PC-9 (cell line): ENCODE data around the gene CFAP99. TPM values are rescaled to one million over a fixed set of nuclear protein-coding genes. Genes with fewer than 3 reads are reported as not detected.

Experiments used
- BruUV-seq: library from RNA; stranded (reverse); fragments of 400-500 nt; replicated peaks from 2 replicates; lab custom pipeline; 2021; lab: Mats Ljungman, UMichigan
- CTCF ChIA-PET: fragments of 300-600 bp; sonication (Branson Sonifier 250); formaldehyde crosslinking; loops from one replicate; lab custom pipeline; 2022; ENCODE audit warnings: antibody characterized with exemption; lab: Charles Lee
- POLR2A ChIA-PET: fragments of 300-600 bp; sonication (Branson Sonifier 250); formaldehyde crosslinking; loops from one replicate; lab custom pipeline; 2022; ENCODE audit warnings: antibody characterized with exemption; ENCODE audit not compliant: unreplicated experiment; lab: Charles Lee
- DNase-seq, 2 experiments: peaks; one replicate each; pipeline versions ENCODE4 v3.0.0 to v3.0.0-alpha.2; 2015 to 2022; ENCODE audit warnings: mixed read lengths in 1 of 2
- H2AFZ ChIP-seq: fragments of 200-600 bp; sonication (generic); 2 replicates; pipeline ENCODE4 v1.8.1; 2017; ENCODE audit warnings: antibody characterized with exemption
- H3F3A ChIP-seq: fragments of 200-600 bp; sonication (generic); 2 replicates; pipeline ENCODE4 v1.8.1; 2017; ENCODE audit warnings: antibody characterized with exemption, mild to moderate bottlenecking, low read depth; ENCODE audit not compliant: insufficient read depth
- H3K27ac ChIP-seq: fragments of 200-600 bp; sonication (generic); 2 replicates; pipeline ENCODE4 v1.6.1; 2016; ENCODE audit warnings: mixed run types
- H3K27me3 ChIP-seq: fragments of 200-600 bp; sonication (generic); 2 replicates; pipeline ENCODE4 v1.6.1; 2016; ENCODE audit warnings: low read depth, mixed run types; ENCODE audit not compliant: insufficient read depth
- H3K36me3 ChIP-seq: fragments of 200-600 bp; sonication (generic); 2 replicates; pipeline ENCODE4 v1.6.1; 2016; ENCODE audit warnings: low read depth, mixed run types
- H3K4me1 ChIP-seq: fragments of 200-600 bp; sonication (generic); replicated peaks from 2 replicates; pipeline ENCODE4 v1.6.1; 2016; ENCODE audit warnings: mixed run types; ENCODE audit not compliant: insufficient read depth
- H3K4me2 ChIP-seq: fragments of 200-600 bp; sonication (generic); 2 replicates; pipeline ENCODE4 v1.6.1; 2017; ENCODE audit warnings: mixed run types
- H3K4me3 ChIP-seq: fragments of 200-600 bp; sonication (generic); 2 replicates; pipeline ENCODE4 v1.6.1; 2016; ENCODE audit warnings: mixed run types
- H3K79me2 ChIP-seq: fragments of 200-600 bp; sonication (generic); 2 replicates; pipeline ENCODE4 v1.6.1; 2017; ENCODE audit warnings: low read depth, mixed run types
- H3K9me2 ChIP-seq: fragments of 200-600 bp; sonication (generic); 2 replicates; pipeline ENCODE4 v1.8.1; 2017; ENCODE audit warnings: mild to moderate bottlenecking; ENCODE audit not compliant: insufficient read depth
- H3K9me3 ChIP-seq: fragments of 200-600 bp; sonication (generic); 2 replicates; pipeline ENCODE4 v1.8.1; 2016; ENCODE audit warnings: low read depth; ENCODE audit not compliant: insufficient read depth
- H4K20me1 ChIP-seq: fragments of 200-600 bp; sonication (generic); 2 replicates; pipeline ENCODE4 v1.8.1; 2017; ENCODE audit not compliant: insufficient read depth
- CTCF ChIP-seq: fragments of 200-600 bp; sonication (generic); conservative IDR thresholded peaks from 2 replicates; pipeline ENCODE4 v1.6.1; 2017; ENCODE audit warnings: mixed run types, antibody characterized with exemption, mild to moderate bottlenecking, moderate library complexity
- EZH2 ChIP-seq: fragments of 200-600 bp; sonication (generic); IDR thresholded peaks from 2 replicates; pipeline ENCODE4 v1.8.0; 2017; ENCODE audit warnings: antibody characterized with exemption, low read depth
- intact Hi-C: fragments of 100-400 bp; cut with micrococcal nuclease; formaldehyde crosslinking; loops from one replicate; pipeline ENCODE4 v1.10.0; 2022; ENCODE audit not compliant: unreplicated experiment
- total RNA-seq: library from RNA; stranded (reverse); gene quantifications from 2 replicates; pipeline ENCODE4 v1.2.3, GENCODE V29; 2021

CFAP99 gene
- total RNA-seq, 1 experiment from 2014 or later = 0.85 TPM

DNA sequence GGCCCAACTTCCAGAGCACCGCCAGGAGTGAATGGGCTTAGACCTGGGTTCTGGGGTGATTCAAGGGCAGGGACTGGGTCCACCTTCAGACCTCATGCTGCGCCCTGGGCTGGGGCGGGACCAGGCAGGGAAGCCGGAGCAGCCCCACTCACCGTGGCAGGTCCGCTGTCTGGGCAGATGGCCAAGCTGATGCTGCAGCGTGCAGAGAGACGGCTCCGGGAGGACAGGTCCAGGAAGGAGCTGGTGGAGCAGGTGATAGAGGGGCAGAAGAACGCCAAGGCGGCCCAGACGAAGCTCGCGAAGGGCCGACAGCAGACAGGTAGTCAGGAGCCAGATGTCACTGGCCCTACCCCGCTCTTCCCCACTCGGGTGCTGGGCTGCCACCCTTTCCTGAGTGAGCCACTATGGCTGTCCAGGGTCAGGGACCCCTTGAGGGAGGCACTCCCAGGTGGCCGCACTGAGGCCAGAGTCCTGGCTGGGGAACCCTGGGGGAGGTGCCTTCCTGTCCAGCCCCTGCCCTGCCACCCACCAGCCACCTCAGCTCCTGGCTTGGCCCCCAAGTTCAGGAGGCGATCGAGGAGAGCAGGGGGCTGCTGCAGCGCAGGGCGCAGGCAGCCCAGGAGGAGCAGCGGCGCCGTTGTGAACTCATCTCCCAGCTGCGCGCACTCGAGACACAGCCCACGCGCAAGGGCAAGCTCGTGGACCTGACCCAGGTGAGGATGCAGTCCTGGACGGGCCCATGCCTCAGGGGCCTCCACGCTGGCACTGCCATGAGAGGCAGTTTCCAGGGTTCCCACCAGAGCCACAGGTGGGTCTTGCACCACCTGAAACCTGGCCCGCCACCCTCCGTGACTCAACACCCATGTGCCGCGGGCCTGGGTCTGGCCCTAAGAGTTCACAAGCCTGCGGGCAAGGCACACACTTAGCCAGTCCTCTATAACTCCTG is 40.1 kb downstream of the CFAP99 start:
- intact Hi-C loops = no loop called here
- Histone ChIP-seq H3K79me2 (no peaks in the 10 kb centered on the region), H2AFZ (no peak overlapping the region), H3F3A (no peaks in the 10 kb centered on the region), H3K4me2 (no peak overlapping the region), H3K4me1 (no peaks in the 10 kb centered on the region), H3K9me2 (no peaks in the 10 kb centered on the region), H3K4me3 (no peak overlapping the region), H3K9me3 (no peaks in the 10 kb centered on the region), H3K27ac (no peak overlapping the region), H3K27me3 (peaks cover 17% of the 10 kb centered on the region; the same call in 1 of the 2 replicates), H4K20me1 (no peaks in the 10 kb centered on the region), H3K36me3 (no peaks in the 10 kb centered on the region)
- no TSS peak for BruUV-seq
- peak in 1 of 2 experiments; percentile 26 for DNase-seq
- ChIA-PET POLR2A (no interaction called here), CTCF (no interaction called here)
- TF ChIP-seq CTCF (no peak), EZH2 (no peak)

- H3K9me3 ChIP-seq = no peaks in the 10 kb centered on the region
- TF ChIP-seq CTCF (no peak), EZH2 (no peak)
- no peaks in the 10 kb centered on the region for H3K79me2 ChIP-seq
- ChIA-PET POLR2A (no interaction called here), CTCF (no interaction called here)
- intact Hi-C loops = loop anchor here (10.0 kb wide), 2 partner anchors 45 to 125 kb away; partner anchors contain the start of genes CFAP99 and ZFYVE28
- no peaks in the 10 kb centered on the region for H3K4me1 ChIP-seq
- no peak overlapping the region for H3K27ac ChIP-seq
- H3K36me3 ChIP-seq = no peaks in the 10 kb centered on the region
- no peak overlapping the region for H3K4me2 ChIP-seq
- no peak for DNase-seq
- H3K27me3 ChIP-seq = peaks cover 17% of the 10 kb centered on the region; the same call in 1 of the 2 replicates
- H4K20me1 ChIP-seq = no peaks in the 10 kb centered on the region
- H2AFZ ChIP-seq = no peak overlapping the region
- no peak overlapping the region for H3K4me3 ChIP-seq
- BruUV-seq = no TSS peak
- H3F3A ChIP-seq = no peaks in the 10 kb centered on the region
- no peaks in the 10 kb centered on the region for H3K9me2 ChIP-seq
Measured at GRCh38 chr4:2459589-2460349, 41.0 kb downstream of the CFAP99 start.

DNA sequence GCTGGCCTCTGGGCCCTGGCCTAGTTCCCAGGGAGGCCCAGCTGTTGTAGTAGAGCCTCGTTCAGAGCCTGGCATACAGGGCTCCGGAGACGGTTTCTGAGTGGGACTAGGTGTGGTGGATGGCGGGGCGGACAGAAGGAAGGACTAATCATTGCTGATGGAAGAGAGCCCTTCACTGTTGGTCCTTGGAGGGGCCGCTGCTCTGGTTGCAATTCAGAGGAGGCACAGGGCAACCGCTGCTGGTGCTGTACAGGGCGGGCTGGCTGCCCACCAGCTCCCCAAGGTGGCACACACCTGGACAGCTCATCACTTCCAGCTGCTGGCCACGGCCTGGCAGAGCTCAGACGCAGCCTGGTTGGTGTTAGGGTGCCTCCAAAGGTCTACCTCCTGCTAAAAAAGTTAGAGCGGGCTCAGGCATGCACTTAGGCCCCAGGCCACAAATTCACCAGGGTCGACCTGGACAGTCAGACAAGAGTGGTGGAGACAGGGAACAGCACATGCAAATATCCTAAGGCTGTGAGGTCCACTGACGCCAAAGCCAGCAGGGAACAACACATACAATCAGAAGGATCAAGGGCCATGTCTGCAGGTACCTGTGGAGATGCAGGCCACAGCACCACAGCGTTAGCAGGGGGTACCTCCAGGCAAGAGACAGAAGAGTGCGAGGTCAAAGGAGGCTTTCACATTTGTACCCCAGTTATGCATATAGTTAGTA is 42.6 kb downstream of the CFAP99 start:
- no peaks in the 10 kb centered on the region for H3K36me3 ChIP-seq
- H4K20me1 ChIP-seq = no peaks in the 10 kb centered on the region
- no peak for DNase-seq
- no peaks in the 10 kb centered on the region for H3K4me1 ChIP-seq
- H3K9me2 ChIP-seq = no peaks in the 10 kb centered on the region
- no peak overlapping the region for H3K27ac ChIP-seq
- TF ChIP-seq EZH2 = no peak
- intact Hi-C loops = loop anchor here (10.0 kb wide), 2 partner anchors 47 to 127 kb away; partner anchors contain the start of genes CFAP99 and ZFYVE28
- no peak overlapping the region for H3K4me2 ChIP-seq
- CTCF ChIA-PET = no interaction called here
- H3K27me3 ChIP-seq = peaks cover 17% of the 10 kb centered on the region; the same call in 1 of the 2 replicates
- no peaks in the 10 kb centered on the region for H3K79me2 ChIP-seq
- no peaks in the 10 kb centered on the region for H3K9me3 ChIP-seq
- H3F3A ChIP-seq = no peaks in the 10 kb centered on the region
- H2AFZ ChIP-seq = no peak overlapping the region
- POLR2A ChIA-PET = no interaction called here
- H3K4me3 ChIP-seq = no peak overlapping the region
- BruUV-seq = no TSS peak
